Measurements from ENCODE around the gene SNCAIP.

DNA sequence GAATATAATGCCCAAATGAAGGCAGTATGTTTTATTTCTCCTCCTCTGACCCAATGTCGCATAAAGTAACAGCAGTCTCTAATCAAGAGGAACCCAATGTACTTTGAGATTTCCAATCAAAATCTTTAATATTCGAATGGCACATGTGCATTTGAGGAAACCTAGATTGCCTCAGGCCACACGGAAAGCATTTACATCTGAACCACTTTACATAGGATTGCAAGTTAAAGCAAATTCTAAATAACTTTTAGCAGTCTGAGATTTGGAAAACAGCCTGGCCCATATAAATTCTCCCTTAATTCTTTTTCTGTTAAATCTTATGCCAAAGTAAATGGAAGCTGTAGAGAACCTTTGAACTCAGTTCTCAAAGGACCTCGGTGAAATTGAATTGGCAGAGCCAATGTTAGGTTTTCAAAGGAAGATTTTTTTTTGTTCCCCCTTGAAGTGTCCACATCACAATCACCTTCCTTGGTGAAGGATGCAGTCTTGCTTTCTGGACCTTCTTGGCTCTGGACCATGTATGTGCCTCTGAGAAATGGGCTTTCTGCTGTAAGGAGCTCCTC is 57.3 kb downstream of the SNCAIP start:
- TF ChIP-seq, protein P1, sequence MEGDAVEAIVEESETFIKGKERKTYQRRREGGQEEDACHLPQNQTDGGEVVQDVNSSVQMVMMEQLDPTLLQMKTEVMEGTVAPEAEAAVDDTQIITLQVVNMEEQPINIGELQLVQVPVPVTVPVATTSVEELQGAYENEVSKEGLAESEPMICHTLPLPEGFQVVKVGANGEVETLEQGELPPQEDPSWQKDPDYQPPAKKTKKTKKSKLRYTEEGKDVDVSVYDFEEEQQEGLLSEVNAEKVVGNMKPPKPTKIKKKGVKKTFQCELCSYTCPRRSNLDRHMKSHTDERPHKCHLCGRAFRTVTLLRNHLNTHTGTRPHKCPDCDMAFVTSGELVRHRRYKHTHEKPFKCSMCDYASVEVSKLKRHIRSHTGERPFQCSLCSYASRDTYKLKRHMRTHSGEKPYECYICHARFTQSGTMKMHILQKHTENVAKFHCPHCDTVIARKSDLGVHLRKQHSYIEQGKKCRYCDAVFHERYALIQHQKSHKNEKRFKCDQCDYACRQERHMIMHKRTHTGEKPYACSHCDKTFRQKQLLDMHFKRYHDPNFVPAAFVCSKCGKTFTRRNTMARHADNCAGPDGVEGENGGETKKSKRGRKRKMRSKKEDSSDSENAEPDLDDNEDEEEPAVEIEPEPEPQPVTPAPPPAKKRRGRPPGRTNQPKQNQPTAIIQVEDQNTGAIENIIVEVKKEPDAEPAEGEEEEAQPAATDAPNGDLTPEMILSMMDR (IDR thresholded peaks at IDR 0.05), result no peak
- no peak for TF ChIP-seq POLR2A (IDR thresholded peaks at IDR 0.05)

Data from prostate gland (tissue), 2 donors.